GM19372 (cell line): ENCODE measurements around the gene CAMK2B.

Experiments
- ATAC-seq: cut with Tn5 transposase; IDR thresholded peaks from one replicate; pipeline ENCODE4 v1.9.1; 2021; ENCODE audit warnings: mild to moderate bottlenecking, low read depth, moderate library complexity; ENCODE audit not compliant: unreplicated experiment

The CAMK2B gene

DNA sequence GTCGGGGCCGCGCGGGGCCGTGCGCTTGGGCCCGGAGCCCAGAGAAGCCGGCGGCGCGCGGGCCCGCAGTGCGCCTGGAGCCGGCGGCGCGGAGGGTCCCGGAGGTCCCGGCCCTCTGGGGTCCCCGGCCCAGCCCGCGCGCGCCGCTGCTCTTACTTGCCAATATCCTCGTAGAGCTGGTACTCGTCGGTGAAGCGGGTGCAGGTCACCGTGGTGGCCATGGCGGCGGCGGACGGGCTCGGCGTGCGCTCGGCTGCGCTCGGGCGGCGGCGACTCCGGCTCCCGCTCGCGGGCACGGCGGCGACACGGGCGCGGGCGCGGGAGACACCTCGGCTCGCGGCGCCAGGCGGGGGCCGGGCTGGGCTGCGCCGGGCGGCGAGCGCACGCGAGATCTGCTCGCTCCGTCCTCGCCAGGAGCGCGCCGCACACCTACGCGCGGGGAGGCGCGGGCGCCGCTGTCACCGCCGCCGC lies at the start of gene CAMK2B:
CAMK2B (minus strand) TSS at position 394 of the 471 bp plus-strand sequence; CDS start at position 221, 173 bp downstream.
- ATAC-seq = no peak

DNA sequence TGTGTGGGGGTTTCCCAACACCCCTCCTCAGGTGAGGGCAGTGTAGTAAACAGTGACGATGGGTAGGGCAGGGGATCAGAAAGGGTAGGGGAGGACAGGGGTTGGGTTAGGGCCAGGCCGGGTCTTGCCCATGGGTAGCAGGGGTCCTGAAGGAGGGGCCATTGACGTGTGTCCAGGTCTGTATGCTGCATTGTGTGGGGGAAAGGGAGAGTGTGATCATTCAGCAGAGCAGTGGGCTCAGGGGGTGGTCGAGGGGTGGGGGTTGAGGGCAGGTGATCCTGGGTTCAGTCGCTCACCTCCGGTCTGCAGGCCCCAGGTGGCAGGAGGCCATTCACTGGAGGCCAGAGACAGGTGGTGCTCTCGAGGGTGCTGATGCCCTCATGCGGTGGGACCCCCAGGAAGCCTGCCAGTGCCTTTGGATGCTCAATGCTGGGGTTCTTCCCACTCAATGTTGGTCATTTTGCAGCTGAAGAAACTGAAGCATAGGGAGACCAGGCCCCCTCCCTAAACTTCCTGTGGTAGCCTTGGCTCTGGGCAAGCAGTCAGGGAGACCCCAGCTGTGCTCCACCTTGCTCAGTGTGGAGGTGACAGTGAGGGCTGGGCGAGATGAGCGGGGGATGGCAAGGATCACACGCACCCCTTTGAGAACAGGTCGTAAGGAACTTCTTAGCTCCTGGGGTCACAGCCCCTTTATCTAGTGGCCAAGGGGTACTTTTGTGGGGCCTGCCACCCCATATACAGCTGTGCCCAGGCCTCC lies 48.8 kb upstream of the CAMK2B start:
- ATAC-seq = no peak

DNA sequence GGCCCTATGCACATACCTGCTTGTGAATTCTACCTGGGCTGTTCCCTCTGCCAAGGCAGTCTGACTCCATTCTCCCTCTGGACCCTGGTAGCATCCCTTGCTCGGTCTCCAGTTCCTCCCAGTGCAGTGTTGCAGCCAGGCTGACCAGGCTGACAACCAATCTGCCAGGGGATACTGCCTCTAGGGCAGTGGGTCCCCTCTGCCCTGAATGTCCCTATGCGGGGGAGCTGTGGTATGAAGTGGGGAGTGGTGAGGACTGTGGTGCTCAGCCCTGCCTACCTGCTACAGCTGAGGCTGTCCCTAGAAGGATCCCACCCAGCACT lies 48.0 kb upstream of the CAMK2B start:
- no peak for ATAC-seq

DNA sequence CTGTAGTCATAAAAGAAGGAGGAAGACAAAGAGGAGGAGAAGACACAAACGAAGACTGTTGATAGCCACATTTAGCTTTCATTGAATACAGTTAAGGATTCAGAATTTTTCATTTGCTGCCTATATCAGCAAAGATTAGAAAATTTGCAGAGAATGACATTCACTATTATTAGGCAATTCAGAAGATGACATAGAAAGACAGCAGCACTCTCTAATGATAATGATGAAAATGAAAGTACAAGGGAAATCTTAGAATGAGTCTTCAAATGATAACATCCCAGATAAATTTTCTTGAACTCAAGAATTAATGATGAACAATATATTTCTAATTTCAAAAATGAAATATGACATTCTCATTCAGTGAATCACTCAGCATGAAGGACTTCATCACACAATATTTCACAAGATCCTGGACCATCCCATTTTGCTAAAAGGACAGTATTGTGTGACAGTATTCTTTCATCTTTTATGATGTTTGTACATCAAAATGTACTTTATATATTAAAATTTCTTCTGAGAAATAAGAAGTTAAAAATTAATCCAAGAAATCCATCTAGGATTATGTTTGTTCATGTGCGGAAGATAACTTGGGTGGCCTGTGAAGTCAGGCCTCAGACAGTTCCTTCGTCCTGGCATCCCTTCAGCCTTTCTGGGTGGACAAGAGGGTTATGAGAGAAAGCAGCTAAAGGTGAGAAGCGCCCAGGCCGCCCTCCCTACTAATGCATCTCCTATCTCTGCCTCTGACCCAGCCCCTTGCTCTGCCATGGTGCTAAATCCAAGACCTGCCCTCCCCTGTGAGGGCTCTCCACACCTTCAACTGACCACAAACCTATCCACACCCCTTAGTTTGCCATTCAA lies 47.4 kb upstream of the CAMK2B start:
- ATAC-seq = no peak

DNA sequence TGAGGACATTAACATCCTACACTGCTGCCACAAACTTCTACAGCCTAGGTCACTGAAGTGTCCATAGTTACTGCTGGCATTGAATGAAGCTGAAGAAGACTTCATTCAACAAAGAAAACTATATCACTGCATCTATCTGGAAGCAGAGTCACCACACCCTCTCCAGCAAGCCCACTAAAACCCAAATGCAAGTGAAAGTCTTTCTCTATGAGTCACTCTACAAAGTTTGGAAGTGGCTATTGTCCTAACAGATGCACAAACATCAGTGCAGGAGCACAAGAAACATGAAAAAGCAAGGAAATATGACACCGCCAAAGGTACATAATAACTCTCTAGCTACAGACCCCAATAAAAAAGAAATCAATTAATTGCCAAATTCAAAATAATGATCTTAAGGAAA lies 43.5 kb upstream of the CAMK2B start:
- ATAC-seq = no peak

DNA sequence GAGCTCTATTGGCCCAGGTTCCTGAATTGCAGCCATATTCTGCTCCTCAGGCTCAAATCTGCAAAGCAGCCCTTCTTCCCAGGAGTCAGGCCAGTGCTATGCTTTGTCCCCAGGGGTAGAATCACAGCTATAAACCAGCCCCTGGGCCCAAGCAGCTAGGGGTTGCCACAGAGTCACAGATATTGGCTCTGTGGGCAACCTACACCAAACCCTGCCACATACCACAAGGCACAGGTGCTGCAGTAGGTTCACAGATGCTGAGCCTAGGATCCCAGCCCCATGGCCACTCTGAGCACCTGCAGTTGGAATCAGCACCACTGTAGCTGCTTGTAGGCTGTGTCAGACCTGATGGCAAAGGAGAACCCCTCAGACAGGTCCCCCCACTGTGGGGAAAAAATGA lies 43.1 kb upstream of the CAMK2B start:
- ATAC-seq = no peak

DNA sequence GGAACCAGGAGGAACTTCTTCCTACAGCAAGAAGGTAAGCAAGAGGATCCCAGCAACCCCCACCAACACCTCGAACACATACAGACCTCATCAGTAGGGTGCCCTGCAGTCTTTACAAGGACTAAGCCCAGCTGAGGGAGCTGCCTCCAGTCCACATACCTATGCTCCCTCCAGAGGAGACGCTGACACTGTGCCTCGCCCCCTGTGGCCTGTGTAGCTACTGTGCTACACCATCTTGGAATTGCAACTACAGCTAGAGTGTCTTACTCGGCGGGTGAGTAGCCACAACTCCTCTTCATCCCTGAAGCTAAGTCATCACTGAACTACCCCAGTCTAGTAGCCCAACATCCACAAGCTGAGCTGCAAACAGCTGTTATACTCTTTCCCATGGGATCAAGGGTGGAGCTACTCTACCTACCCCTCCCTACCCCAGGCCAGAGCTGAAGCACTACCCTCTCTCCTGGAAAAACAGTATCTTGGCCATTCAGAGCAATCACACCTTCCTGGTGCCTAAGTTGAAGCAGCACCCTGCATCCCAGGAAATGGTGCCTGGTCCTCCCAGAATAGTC lies 42.2 kb upstream of the CAMK2B start:
- no peak for ATAC-seq

DNA sequence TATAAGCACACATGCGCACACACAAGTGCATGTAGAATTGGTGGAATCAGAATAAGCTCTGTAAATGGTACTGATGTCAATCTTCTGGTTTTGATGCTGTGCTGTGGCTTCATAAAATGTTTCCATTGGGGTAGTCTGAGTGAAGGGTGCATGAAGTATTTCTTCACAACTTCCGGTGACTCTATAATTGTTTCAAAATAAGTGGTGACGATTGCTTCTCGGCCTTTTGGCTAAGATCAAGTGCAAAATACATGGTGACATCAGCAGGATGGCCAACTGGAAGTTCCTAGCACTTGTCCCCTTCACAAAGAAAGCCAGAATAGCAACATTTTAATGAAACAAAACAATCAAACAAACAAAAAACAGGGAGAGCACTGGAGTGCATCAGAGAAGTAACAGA lies 41.6 kb upstream of the CAMK2B start:
- no peak for ATAC-seq

DNA sequence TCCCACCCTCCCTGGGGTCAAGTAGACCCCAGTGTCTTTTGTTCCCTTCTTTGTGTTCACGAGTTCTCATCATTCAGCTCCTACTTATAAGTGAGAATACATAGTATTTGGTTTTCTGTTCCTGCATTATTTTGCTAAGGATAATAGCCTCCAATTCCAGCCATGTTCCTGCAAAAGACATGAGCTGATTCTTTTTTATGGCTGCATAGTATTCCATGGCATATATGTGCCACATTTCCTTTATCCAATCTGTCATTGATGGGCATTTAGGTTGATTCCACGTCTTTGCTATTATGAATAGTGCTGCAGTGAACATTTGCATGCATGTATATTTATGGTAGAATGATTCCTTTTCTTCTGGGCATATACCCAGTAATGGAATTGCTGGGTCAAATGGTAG lies 28.3 kb upstream of the CAMK2B start:
- no peak for ATAC-seq

DNA sequence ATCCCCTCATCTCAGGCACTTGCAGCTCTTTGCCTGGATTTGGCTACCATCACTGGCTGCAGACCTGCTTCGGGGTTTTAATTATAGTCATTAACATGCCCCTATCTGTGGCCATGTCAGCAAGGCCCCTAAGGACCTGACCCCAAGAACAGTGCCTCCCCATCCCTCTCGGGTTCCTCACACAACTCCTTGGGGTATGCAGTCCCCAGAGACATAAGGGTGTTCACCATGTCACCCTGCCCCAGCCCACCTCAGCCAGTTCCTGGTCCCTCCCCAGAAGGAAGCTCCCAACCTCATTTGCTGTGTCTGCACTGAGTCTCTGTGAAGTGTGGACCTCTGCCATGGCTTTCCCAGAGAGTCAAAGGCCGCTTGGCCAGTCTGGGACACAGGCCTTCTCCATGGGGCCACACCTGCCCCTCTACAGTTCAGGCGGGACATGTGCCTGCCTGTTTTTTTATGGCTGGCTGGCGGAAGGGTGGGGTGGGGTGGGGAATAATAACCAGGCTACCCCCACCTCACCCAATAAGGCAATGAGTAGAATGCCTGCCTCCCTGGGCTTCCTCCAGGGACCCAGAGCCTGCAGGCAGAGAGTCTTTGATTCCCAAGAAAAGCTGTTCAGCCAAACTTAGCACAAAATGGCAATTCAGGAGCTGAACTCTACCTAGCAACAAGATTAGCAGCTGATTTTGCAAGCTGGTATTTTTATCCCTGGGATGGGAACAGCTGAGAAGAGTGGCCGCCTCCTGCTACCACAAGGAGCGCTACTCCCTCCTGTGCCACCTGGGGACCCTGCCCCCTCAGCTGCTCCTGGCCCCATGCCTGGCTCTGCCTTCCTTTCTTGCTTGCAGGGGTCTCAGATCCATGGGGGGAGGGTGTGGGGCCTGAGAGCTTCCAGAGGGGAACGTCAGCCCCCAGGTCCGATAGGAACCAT lies 23.7 kb upstream of the CAMK2B start:
- no peak for ATAC-seq

DNA sequence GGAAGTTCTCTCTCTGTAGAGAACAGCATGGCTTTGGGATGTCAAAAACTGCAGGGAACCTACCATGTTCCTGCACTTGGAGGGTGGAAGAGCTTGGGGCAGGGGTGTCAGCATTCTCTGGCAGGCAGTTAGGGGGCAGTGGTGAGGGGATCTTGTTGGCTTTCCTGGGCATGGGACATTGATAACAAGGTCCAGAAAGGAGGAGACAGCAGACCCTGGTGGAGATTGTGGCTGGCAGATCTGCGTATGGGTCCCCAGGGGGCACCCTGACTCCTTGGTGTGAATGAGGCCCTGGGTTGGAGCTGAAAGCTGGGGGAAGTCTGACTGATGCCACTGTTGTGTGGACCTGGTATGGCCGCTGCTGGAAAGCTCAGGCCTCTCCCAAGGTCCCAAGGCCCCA lies 22.9 kb upstream of the CAMK2B start:
- no peak for ATAC-seq

DNA sequence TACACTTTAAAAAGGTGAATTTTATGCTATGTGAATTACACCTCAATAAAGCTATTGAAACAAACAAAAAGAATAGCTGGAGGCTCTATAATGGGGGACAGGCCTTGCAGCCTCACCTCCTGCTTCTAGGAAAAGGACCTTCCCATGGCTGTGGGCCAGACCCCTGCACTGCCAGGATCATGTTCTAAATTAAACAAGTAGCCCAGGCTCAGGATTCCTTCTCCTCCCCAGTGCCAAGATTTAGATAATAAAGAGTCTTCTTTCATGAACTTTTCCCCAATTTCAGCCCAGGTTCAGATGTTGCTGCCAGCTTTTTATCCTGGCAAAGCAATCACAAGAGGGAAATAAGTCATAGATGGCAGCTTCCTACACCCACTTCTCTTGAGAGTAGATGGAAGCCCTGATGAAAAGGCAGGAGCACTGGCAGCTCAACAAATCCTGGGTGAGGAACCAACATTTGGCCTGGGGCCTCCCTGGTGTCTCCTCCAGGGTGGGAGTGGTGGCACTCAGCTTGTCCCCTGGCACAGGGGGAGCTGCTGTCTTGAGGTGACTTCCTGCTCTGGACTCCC lies 22.2 kb upstream of the CAMK2B start:
- no peak for ATAC-seq

DNA sequence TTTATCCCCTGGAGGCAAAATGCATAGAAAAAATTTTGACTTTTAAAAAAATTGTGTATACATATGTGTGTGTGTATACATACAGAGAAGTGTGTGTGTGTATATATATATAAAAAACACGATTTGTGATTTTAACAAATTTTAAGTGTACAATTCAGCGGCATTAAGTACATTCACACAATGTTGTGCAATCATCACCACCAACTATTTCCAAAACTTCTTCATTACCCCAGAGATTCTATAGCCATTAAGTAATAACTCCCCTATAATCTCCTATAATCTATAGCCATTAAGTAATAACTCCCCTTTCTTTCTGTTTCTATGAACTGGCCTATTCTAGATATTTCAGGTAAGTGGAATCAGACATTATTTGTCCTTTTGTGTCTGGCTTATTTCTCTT lies 20.7 kb upstream of the CAMK2B start:
- no peak for ATAC-seq

DNA sequence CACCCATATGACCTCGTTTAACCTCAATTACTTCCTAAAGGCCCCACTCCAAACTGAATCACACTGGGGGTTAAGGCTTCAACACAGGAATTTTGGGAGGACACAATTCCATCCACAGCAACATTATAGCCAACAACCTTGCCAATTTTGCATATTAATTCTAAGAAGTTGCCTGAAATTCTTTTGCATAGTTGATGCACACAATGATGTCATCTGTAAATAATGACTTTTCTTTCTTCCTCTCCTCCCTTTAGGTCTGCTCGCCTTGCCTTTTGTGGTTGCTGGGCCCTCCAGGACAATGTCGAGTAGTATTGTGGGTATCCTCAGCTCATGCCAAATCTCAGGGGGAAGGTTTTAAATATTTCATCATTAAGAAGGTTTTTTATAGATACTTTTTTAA lies 16.0 kb upstream of the CAMK2B start:
- no peak for ATAC-seq

DNA sequence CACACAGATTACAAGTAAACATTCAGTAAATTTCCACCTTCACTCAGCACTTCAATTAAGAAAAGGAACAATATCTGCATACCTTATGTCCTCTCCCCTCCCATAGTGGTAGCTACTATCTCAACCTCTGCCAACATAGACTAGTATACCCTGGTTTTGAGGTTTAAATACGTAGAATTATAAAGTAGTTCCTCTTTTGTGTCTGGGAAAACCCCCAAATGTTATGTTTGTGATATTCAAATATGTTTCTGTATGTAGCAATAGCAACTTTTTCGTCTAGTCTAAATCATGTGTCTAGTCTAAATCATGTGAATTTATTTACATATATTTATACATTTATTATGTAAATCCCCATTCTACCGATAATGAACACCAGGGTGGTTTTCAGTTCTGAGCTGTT lies 13.2 kb upstream of the CAMK2B start:
- ATAC-seq = no peak

DNA sequence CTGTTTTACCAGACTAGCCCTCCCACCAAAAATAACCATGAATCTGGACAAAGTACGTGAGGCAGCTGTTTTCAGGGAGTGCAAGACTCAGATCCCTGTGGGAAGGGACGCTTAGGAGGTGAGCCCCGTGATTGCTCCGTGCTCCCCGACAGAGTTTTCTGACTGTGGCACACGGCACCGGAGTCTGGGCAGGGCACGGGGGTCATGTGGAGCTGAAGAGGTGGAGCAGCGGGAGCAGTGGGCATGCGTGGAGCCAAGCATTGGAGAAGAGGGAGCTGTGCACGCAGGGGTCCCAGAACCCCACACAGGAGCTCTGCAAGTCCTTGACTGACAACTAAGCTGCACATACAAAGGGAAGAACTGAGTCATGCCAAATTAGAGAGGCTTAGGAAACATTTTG lies 11.1 kb upstream of the CAMK2B start:
- ATAC-seq = no peak

DNA sequence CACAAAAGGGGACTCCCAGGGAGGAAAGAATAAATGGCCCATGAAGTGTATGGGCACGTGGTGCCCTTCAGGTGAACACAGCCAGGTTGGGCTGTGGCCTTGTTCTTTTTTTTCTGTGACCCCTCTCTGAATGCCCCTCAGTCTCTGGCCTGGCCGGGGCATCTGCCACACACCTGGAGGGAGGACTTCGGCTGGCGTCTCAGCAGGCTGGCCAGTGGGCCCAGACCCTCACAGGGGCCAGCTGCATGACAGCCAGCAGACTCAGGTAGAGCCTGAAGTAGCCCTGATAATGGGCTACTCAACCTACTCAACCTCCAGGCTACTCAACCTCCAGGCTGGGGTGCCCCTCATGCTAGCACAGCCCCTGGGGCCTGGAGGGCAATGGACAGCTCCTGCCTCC lies 9.8 kb upstream of the CAMK2B start:
- no peak for ATAC-seq

DNA sequence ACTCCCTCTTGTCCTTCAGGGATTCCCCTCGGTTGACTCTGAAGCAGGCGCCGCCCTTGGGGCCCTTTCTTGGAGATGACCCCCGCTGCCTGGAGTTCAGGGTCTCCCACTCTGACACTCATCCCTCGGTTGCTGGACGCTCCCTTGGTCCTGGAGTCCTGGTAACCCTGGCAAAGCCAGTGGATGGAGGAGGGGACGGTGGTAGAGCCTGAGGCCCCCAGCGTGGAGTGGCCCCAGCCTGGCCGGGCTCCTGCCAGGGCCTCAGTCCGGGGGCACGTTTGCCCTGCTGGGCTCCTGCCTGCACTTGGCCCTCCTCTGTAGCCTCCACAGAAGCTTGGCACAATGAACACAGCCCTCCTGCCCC lies 9.3 kb upstream of the CAMK2B start:
- ATAC-seq = no peak

DNA sequence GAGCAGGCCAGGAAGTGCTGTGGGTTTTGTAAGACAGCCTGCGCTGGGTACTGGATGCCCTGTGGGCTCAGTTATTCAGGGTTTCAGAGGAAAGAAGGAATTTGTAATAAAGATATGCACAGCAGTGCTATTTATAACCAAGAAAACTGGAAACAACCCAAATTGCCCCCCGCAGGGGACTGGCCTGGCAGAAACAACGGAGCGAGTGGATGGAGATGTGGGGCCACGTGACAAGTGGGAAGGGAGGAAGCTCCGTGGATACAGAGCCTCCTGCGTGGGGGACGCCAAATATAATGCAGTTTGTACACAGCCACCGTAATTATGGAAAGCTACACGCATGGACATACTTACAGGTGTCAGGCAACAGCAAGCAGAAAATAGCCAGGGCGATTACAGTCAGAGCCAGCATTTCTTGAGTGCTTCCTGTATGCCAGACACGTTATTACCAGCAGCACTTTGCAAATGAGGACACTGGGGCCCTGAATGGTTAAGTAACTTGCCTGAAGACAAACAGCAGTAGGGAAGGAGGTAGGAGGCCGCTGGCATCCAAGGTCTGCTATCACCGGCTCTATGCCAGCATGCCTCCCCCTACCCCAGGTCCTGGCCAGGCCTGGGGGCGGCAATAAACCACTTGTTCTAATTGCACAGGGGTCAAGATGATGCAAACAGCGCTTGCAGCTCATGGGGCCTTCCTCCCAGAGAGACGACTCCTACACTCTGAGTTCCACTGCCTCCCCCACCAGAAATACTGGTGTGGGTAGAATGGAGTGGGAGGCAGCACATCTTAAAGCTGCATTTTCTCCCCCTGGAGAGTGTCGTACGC lies 8.7 kb upstream of the CAMK2B start:
- ATAC-seq = no peak
